ENCODE results near the gene PIMREG.

The PIMREG gene

GRCh38 chr17:6437956-6438355 lies 6.3 kb upstream of the PIMREG start:
- no peak for DNase-seq (ENCODE audit: low read depth)

- DNase-seq (ENCODE audit: low read depth), result no peak
Observed at GRCh38 chr17:6439951-6440350, 4.3 kb upstream of the PIMREG start.

- DNase-seq (ENCODE audit: low read depth), result no peak
Observed at GRCh38 chr17:6442775-6443174, 1.5 kb upstream of the PIMREG start.

- DNase-seq (ENCODE audit: low read depth), result no peak
Observed at GRCh38 chr17:6444571-6445335, 498 bp downstream of the PIMREG start.

- DNase-seq (ENCODE audit: low read depth), result no peak
Observed at GRCh38 chr17:6446516-6447100, 2.4 kb downstream of the PIMREG start.

- DNase-seq (ENCODE audit: low read depth), result no peak
Observed at GRCh38 chr17:6448473-6448872, 4.2 kb downstream of the PIMREG start.

- DNase-seq (ENCODE audit: low read depth), result no peak
Observed at GRCh38 chr17:6449307-6449706, 5.1 kb downstream of the PIMREG start.

GRCh38 chr17:6450926-6451832 lies 6.9 kb downstream of the PIMREG start:
- no peak for DNase-seq (ENCODE audit: low read depth)

- no peak for DNase-seq (ENCODE audit: low read depth)
Observed at GRCh38 chr17:6452471-6453266, 8.4 kb downstream of the PIMREG start.

- DNase-seq (ENCODE audit: low read depth), result no peak
Observed at GRCh38 chr17:6453279-6454024, 9.2 kb downstream of the PIMREG start.

GRCh38 chr17:6454495-6455320 lies 10.5 kb downstream of the PIMREG start:
- no peak for DNase-seq (ENCODE audit: low read depth)

GRCh38 chr17:6455321-6455705 lies 11.1 kb downstream of the PIMREG start:
- no peak for DNase-seq (ENCODE audit: low read depth)

- no peak for DNase-seq (ENCODE audit: low read depth)
Observed at GRCh38 chr17:6456321-6456720, 12.1 kb downstream of the PIMREG start.

- DNase-seq (ENCODE audit: low read depth), result no peak
Observed at GRCh38 chr17:6456914-6457687, 12.8 kb downstream of the PIMREG start.

- DNase-seq (ENCODE audit: low read depth), result no peak
Observed at GRCh38 chr17:6457688-6458459, 13.6 kb downstream of the PIMREG start.

- DNase-seq (ENCODE audit: low read depth), result no peak
Observed at GRCh38 chr17:6458460-6458950, 14.2 kb downstream of the PIMREG start.

- no peak for DNase-seq (ENCODE audit: low read depth)
Observed at GRCh38 chr17:6460531-6461161, 16.4 kb downstream of the PIMREG start.

- no peak for DNase-seq (ENCODE audit: low read depth)
Observed at GRCh38 chr17:6461246-6461645, 17.0 kb downstream of the PIMREG start.
